Astrocyte of the spinal cord (primary cell): Measurements from ENCODE around the gene SSBP2.
A peak's percentile ranks its signal among the peaks of the same experiment; 100 is the strongest.

Experiments used
- DNase-seq: peaks from one replicate; pipeline ENCODE4 v3.0.0; 2011; ENCODE audit warnings: low read depth, low spot score
- H3K4me3 ChIP-seq: 2 replicates; pipeline ENCODE4 v1.5.1; 2011; ENCODE audit warnings: low read depth, mild to moderate bottlenecking, low read length, moderate library complexity
- CTCF ChIP-seq: IDR thresholded peaks from 2 replicates; pipeline ENCODE4 v1.5.1; 2012; ENCODE audit warnings: low read depth, mild to moderate bottlenecking, low read length, inconsistent platforms
- in situ Hi-C: cut with HindIII; loops from 2 replicates; pipeline ENCODE4 v1.10.0; 2017; ENCODE audit warnings: low sequenced_read_pairs

SSBP2 gene

GRCh38 chr5:81393783-81394718 is 356.8 kb downstream of the SSBP2 start, which contains the start of gene ACOT12:
ACOT12 (minus strand) TSS chr5:81394134; CDS start chr5:81394114, 20 bp downstream.
- DNase-seq, result peak; percentile 15
- TF ChIP-seq CTCF, result no peak
- peak within 1 kb of the TSS; percentile 38 for H3K4me3 ChIP-seq
- in situ Hi-C loops, result no loop called here

GRCh38 chr5:81393430-81393782 is 357.5 kb downstream of the SSBP2 start:
- peak; percentile 5 for TF ChIP-seq CTCF
- no peak for DNase-seq
- peak overlapping the region; percentile 38 for H3K4me3 ChIP-seq
- in situ Hi-C loops, result no loop called here

GRCh38 chr5:81389025-81389424 is 361.9 kb downstream of the SSBP2 start:
- H3K4me3 ChIP-seq, result no peak overlapping the region
- TF ChIP-seq CTCF, result no peak
- no peak for DNase-seq
- in situ Hi-C loops, result no loop called here

- TF ChIP-seq CTCF, result no peak
- H3K4me3 ChIP-seq, result no peak overlapping the region
- in situ Hi-C loops, result no loop called here
- no peak for DNase-seq
Observed at GRCh38 chr5:81388169-81388568, 362.7 kb downstream of the SSBP2 start.

- no peak for TF ChIP-seq CTCF
- H3K4me3 ChIP-seq, result no peak overlapping the region
- in situ Hi-C loops, result no loop called here
- no peak for DNase-seq
Observed at GRCh38 chr5:81383867-81384266, 367.0 kb downstream of the SSBP2 start.

GRCh38 chr5:81371354-81371876 is 379.5 kb downstream of the SSBP2 start:
- in situ Hi-C loops, result no loop called here
- DNase-seq, result no peak
- H3K4me3 ChIP-seq, result no peak overlapping the region
- TF ChIP-seq CTCF, result no peak
